Measurements from ENCODE around the gene CPN2.

DNA sequence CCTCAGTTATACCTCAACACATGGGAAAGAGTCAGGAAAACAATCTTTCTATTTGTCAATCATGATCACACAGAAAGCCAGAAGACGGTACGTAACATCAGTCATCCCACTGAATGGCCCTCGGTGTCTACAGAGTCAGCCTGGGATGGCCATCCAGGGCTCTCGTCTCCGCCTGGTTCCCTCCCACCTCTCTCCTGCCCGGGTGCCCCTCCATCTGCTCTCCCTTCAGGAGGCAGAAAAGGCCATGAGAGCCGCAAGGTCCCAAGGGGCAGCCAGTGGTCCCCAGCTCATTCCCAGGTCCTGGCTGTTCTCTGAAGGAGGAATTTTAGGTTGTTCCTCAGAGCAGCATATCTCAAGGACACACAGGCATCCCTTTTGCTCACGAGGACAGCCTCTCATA is 22.8 kb upstream of the CPN2 start:
- TF ChIP-seq, protein P1, sequence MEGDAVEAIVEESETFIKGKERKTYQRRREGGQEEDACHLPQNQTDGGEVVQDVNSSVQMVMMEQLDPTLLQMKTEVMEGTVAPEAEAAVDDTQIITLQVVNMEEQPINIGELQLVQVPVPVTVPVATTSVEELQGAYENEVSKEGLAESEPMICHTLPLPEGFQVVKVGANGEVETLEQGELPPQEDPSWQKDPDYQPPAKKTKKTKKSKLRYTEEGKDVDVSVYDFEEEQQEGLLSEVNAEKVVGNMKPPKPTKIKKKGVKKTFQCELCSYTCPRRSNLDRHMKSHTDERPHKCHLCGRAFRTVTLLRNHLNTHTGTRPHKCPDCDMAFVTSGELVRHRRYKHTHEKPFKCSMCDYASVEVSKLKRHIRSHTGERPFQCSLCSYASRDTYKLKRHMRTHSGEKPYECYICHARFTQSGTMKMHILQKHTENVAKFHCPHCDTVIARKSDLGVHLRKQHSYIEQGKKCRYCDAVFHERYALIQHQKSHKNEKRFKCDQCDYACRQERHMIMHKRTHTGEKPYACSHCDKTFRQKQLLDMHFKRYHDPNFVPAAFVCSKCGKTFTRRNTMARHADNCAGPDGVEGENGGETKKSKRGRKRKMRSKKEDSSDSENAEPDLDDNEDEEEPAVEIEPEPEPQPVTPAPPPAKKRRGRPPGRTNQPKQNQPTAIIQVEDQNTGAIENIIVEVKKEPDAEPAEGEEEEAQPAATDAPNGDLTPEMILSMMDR (IDR thresholded peaks at IDR 0.05), result no peak
- TF ChIP-seq POLR2AphosphoS5 (IDR thresholded peaks at IDR 0.05; ENCODE audit: low read depth, low read length) (no peak), SIN3A (IDR thresholded peaks at IDR 0.05; ENCODE audit: borderline replicate concordance, insufficient read depth, low read depth, low read length) (no peak)
- TF ChIP-seq, protein P2, sequence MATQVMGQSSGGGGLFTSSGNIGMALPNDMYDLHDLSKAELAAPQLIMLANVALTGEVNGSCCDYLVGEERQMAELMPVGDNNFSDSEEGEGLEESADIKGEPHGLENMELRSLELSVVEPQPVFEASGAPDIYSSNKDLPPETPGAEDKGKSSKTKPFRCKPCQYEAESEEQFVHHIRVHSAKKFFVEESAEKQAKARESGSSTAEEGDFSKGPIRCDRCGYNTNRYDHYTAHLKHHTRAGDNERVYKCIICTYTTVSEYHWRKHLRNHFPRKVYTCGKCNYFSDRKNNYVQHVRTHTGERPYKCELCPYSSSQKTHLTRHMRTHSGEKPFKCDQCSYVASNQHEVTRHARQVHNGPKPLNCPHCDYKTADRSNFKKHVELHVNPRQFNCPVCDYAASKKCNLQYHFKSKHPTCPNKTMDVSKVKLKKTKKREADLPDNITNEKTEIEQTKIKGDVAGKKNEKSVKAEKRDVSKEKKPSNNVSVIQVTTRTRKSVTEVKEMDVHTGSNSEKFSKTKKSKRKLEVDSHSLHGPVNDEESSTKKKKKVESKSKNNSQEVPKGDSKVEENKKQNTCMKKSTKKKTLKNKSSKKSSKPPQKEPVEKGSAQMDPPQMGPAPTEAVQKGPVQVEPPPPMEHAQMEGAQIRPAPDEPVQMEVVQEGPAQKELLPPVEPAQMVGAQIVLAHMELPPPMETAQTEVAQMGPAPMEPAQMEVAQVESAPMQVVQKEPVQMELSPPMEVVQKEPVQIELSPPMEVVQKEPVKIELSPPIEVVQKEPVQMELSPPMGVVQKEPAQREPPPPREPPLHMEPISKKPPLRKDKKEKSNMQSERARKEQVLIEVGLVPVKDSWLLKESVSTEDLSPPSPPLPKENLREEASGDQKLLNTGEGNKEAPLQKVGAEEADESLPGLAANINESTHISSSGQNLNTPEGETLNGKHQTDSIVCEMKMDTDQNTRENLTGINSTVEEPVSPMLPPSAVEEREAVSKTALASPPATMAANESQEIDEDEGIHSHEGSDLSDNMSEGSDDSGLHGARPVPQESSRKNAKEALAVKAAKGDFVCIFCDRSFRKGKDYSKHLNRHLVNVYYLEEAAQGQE (IDR thresholded peaks at IDR 0.05; ENCODE audit: insufficient read depth in 1 of 2, low read depth in 2 of 2, low read length in 1 of 2), result no peak

Data from Panc1 (cell line).